WI38 (cell line): ENCODE measurements around the gene UQCR10.

Experiments
- H3K4me3 ChIP-seq: 2 replicates; pipeline ENCODE4 v1.5.1; 2011; ENCODE audit warnings: low read depth, mild to moderate bottlenecking, control low read depth, low read length
- CTCF ChIP-seq: IDR thresholded peaks from 2 replicates; pipeline ENCODE4 v1.5.1; 2012; ENCODE audit warnings: low read depth, mild to moderate bottlenecking, control low read depth, low read length

The UQCR10 gene

DNA sequence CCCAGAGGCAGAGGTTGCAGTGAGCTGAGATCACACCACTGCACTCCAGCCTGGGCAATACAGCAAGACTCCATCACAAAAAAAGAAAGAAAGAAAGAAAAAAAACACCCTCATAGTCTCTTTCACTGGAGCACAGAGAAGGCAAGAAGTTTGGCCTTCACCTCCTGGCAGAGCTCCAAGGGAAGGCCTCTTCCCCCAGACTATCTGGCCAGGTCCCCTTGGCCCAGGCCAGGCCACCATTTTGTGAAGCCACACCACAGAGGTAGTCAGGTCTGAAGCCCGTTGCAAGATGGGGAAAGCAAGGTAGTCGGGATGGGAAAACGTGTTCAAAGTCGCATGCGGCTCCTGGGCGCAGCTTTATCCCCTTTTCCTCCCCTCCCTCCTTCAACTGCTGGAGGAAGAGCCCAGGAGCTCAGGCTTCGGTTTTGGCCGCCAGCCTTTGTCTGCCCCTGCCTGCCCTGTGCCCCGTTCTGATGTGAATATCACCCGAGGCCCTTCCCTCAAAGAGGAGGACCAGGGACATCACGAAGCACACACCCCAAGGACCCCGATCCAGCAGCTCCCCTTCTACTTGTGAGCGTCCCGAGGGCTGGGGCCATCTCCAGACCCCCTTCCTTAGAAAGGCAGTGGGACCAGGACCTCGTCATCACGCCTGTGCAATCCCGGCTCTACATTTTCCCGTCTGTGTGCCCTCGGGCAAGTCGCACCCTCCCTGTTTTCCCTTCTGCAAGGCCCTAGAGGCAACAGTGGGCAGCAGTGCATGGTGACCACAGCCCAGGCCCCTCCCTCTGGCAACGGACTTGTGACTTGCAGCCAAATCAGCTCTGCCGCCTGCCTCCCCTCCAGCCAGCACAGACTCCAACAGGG is 29.7 kb upstream of the UQCR10 start:
- no peak for TF ChIP-seq CTCF
- no peak overlapping the region for H3K4me3 ChIP-seq

GRCh38 chr22:29738118-29738815 is 28.9 kb upstream of the UQCR10 start:
- TF ChIP-seq CTCF = no peak
- no peak overlapping the region for H3K4me3 ChIP-seq

DNA sequence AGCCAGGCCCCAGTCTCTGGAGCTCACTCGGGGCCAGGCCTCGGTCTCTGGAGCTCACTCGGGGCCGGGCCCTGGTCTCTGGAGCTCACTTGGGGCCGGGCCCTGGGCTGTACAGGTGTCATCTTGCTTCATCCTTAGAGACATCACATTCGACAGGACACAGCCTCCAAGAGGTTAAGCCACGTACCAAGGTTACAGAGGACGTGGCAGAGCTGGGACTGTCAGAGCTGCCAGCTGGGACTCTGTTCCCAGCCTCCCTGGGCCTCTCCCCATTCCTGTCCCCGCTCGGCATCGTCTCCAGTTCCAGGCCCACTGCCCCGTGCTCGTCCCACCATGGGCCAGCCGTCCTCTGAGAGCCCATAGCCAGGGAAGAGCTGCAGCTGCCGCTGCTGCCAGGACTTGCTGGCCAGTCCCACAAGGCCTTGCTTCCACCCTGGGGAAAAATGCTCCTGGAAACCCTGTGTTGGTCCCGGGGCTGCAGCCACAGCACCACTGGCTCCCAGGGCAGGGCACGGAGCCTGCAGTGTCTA is 27.8 kb upstream of the UQCR10 start:
- no peak for TF ChIP-seq CTCF
- H3K4me3 ChIP-seq = no peak overlapping the region

DNA sequence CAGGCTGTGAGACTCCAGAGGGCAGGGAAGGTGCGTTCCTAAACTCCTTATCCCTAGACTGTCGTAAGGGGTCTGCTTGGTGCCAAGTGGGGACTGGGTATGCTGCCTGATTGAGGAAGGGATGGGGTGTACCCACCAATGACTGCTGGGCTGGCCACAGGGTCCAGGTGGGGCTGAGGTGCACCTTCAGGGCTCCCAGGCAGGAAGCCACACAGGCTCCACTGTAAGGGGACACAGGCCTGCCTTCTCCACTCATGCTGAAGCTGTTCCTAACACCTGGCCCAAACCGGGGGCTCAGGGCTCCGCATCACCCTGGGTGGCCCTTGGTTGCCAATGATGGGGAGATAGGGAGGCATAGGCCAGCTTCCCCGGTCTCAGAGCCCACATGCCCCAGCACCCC is 27.0 kb upstream of the UQCR10 start:
- H3K4me3 ChIP-seq = no peak overlapping the region
- TF ChIP-seq CTCF = no peak

DNA sequence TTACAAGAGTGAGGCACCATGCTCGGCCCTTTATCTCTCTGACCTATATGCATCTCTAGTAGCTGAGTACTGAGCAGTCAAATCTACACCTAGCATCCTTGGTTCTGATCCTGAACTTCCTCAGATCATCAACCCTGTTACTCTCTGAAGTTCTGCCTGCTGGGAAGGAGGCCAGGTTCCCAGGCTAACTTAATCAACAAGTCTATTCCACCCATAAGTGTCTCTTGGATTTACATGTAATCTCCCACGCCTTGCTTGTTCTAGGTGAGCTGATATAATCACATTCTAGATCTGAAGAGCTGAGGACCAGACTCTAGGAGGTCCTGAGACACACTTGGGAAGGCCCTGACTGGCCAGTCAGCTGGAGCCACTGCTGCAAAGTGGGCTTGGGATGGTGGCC is 25.2 kb upstream of the UQCR10 start:
- TF ChIP-seq CTCF = no peak
- no peak overlapping the region for H3K4me3 ChIP-seq

- no peak overlapping the region for H3K4me3 ChIP-seq
- no peak for TF ChIP-seq CTCF
Measured at GRCh38 chr22:29742326-29742725, 24.8 kb upstream of the UQCR10 start.

GRCh38 chr22:29744902-29745301 is 22.3 kb upstream of the UQCR10 start:
- no peak for TF ChIP-seq CTCF

More at GRCh38 chr22:29744902-29745301, 22.3 kb upstream of the UQCR10 start:
- H3K4me3 ChIP-seq = no peak overlapping the region
